Measurements from ENCODE around the gene HSF2.

HSF2 gene

GRCh38 chr6:122400121-122400450 is 634 bp downstream of the HSF2 start:
- no peak for FAIRE-seq

- no peak for FAIRE-seq
Observed at GRCh38 chr6:122400462-122401089, 1.1 kb downstream of the HSF2 start.

GRCh38 chr6:122401104-122401503 is 1.7 kb downstream of the HSF2 start:
- FAIRE-seq, result no peak

GRCh38 chr6:122404444-122404843 is 5.0 kb downstream of the HSF2 start:
- FAIRE-seq, result no peak

GRCh38 chr6:122405417-122405816 is 6.0 kb downstream of the HSF2 start:
- FAIRE-seq, result no peak

GRCh38 chr6:122406187-122406586 is 6.7 kb downstream of the HSF2 start:
- no peak for FAIRE-seq

GRCh38 chr6:122407712-122408111 is 8.3 kb downstream of the HSF2 start:
- no peak for FAIRE-seq

GRCh38 chr6:122408240-122408639 is 8.8 kb downstream of the HSF2 start:
- FAIRE-seq, result no peak

GRCh38 chr6:122408702-122409458 is 9.4 kb downstream of the HSF2 start:
- FAIRE-seq, result no peak

GRCh38 chr6:122412001-122412400 is 12.5 kb downstream of the HSF2 start:
- FAIRE-seq, result no peak

- FAIRE-seq, result no peak
Observed at GRCh38 chr6:122416825-122417224, 17.4 kb downstream of the HSF2 start.

- no peak for FAIRE-seq
Observed at GRCh38 chr6:122422003-122422402, 22.6 kb downstream of the HSF2 start.

GRCh38 chr6:122422614-122423267 is 23.3 kb downstream of the HSF2 start:
- FAIRE-seq, result no peak

- FAIRE-seq, result no peak
Observed at GRCh38 chr6:122423734-122424133, 24.3 kb downstream of the HSF2 start.

- no peak for FAIRE-seq
Observed at GRCh38 chr6:122426597-122426996, 27.1 kb downstream of the HSF2 start.

- no peak for FAIRE-seq
Observed at GRCh38 chr6:122428781-122429180, 29.3 kb downstream of the HSF2 start.

- FAIRE-seq, result no peak
Observed at GRCh38 chr6:122429323-122429722, 29.9 kb downstream of the HSF2 start.

GRCh38 chr6:122431780-122432179 is 32.3 kb downstream of the HSF2 start:
- no peak for FAIRE-seq

GRCh38 chr6:122432816-122433215 is 33.4 kb downstream of the HSF2 start:
- no peak for FAIRE-seq

GRCh38 chr6:122438975-122439374 is 39.5 kb downstream of the HSF2 start:
- no peak for FAIRE-seq

GRCh38 chr6:122445274-122445673 is 45.8 kb downstream of the HSF2 start:
- no peak for FAIRE-seq

GRCh38 chr6:122449069-122449468 is 49.6 kb downstream of the HSF2 start:
- FAIRE-seq, result no peak

GRCh38 chr6:122452509-122452908 is 53.1 kb downstream of the HSF2 start:
- no peak for FAIRE-seq

GRCh38 chr6:122454673-122455072 is 55.2 kb downstream of the HSF2 start:
- FAIRE-seq, result no peak

Measured in A204.1 (cell line).